Activated CD8-positive, alpha-beta T cell treated with anti-CD3 and anti-CD28 coated beads for 36 hours (primary cell): ENCODE data around the gene LRRC14B. TPM values are rescaled to one million over a fixed set of nuclear protein-coding genes. Genes with fewer than 3 reads are reported as not detected.

Experiments
- ATAC-seq: fragments of 200-7000 bp; cut with Tn5 transposase; one replicate; pipeline ENCODE4 v1.10.0; 2021; ENCODE audit warnings: mild to moderate bottlenecking, moderate library complexity
- CTCF ChIA-PET: fragments of 350-600 bp; sonication (Branson Sonifier 250); formaldehyde crosslinking; loops from one replicate; lab custom pipeline; 2021; ENCODE audit warnings: antibody characterized with exemption; lab: Charles Lee
- POLR2A ChIA-PET: fragments of 350-600 bp; sonication (Branson Sonifier 250); formaldehyde crosslinking; loops from one replicate; lab custom pipeline; 2021; ENCODE audit warnings: antibody characterized with exemption; lab: Charles Lee
- DNase-seq: peaks from one replicate; pipeline ENCODE4 v3.0.0-alpha.2; 2020
- H3K27ac Mint-ChIP-seq: one replicate; pipeline ENCODE4 v1.8.0; 2021; ENCODE audit warnings: mild to moderate bottlenecking, mixed read lengths
- H3K27me3 Mint-ChIP-seq: one replicate; pipeline ENCODE4 v1.8.0; 2021; ENCODE audit warnings: mixed read lengths
- H3K36me3 Mint-ChIP-seq: one replicate; pipeline ENCODE4 v1.8.0; 2021; ENCODE audit warnings: low read depth, mixed read lengths
- H3K4me1 Mint-ChIP-seq: one replicate; pipeline ENCODE4 v1.8.0; 2021; ENCODE audit warnings: low read depth, mixed read lengths
- H3K4me3 Mint-ChIP-seq: one replicate; pipeline ENCODE4 v1.8.0; 2021; ENCODE audit warnings: mild to moderate bottlenecking, moderate library complexity, mixed read lengths
- H3K9me3 Mint-ChIP-seq: one replicate; pipeline ENCODE4 v1.8.0; 2021; ENCODE audit warnings: mixed read lengths
- CTCF ChIP-seq: fragments of 200-600 bp; IDR thresholded peaks from one replicate; pipeline ENCODE4 v1.8.0; 2022; ENCODE audit warnings: antibody characterized with exemption, mild to moderate bottlenecking
- intact Hi-C: fragments of 100-400 bp; cut with micrococcal nuclease; formaldehyde crosslinking; loops from one replicate; pipeline ENCODE4 v1.10.0; 2022
- total RNA-seq, 2 experiments: library from RNA; stranded (reverse); gene quantifications; one replicate each; pipeline ENCODE4 v1.2.3, GENCODE V29; 2021

Gene LRRC14B
- total RNA-seq, 2 experiments from 2014 or later = 0.16 TPM; not detected in 1

GRCh38 chr5:186091-187041 is 4.9 kb upstream of the LRRC14B start:
- H3K27me3 Mint-ChIP-seq = no peaks in the 10 kb centered on the region
- intact Hi-C loops = no loop called here
- H3K4me3 Mint-ChIP-seq = no peak overlapping the region
- ChIA-PET CTCF (no interaction called here), POLR2A (interaction anchor here (1.4 kb wide), 1 partner anchor 9 kb away, joined by 4 read pairs; no protein-coding TSS in a partner anchor)
- DNase-seq = no peak
- TF ChIP-seq CTCF = no peak
- no peak overlapping the region for H3K27ac Mint-ChIP-seq
- no peaks in the 10 kb centered on the region for H3K36me3 Mint-ChIP-seq
- peaks cover 13% of the 10 kb centered on the region for H3K4me1 Mint-ChIP-seq
- H3K9me3 Mint-ChIP-seq = no peaks in the 10 kb centered on the region
- no peak for ATAC-seq

GRCh38 chr5:187042-187431 is 4.3 kb upstream of the LRRC14B start:
- intact Hi-C loops = no loop called here
- H3K4me3 Mint-ChIP-seq = no peak overlapping the region
- no peak overlapping the region for H3K27ac Mint-ChIP-seq
- ATAC-seq (no peak), DNase-seq (no peak)
- H3K4me1 Mint-ChIP-seq = peaks cover 13% of the 10 kb centered on the region
- TF ChIP-seq CTCF = no peak
- H3K27me3 Mint-ChIP-seq = no peaks in the 10 kb centered on the region
- H3K36me3 Mint-ChIP-seq = no peaks in the 10 kb centered on the region
- POLR2A ChIA-PET = interaction anchor here (1.4 kb wide), 1 partner anchor 9 kb away, joined by 4 read pairs; no protein-coding TSS in a partner anchor
- CTCF ChIA-PET = interaction anchor here (2.5 kb wide), 1 partner anchor 32 kb away, joined by 23 read pairs; the partner anchor contains the start of genes CCDC127 and SDHA
- H3K9me3 Mint-ChIP-seq = no peaks in the 10 kb centered on the region

GRCh38 chr5:187617-188451 is 3.5 kb upstream of the LRRC14B start:
- H3K36me3 Mint-ChIP-seq = no peaks in the 10 kb centered on the region
- no peaks in the 10 kb centered on the region for H3K9me3 Mint-ChIP-seq
- no peak overlapping the region for H3K27ac Mint-ChIP-seq
- intact Hi-C loops = no loop called here
- no peak for ATAC-seq
- POLR2A ChIA-PET = interaction anchor here (1.4 kb wide), 1 partner anchor 31 kb away, joined by 6 read pairs; no protein-coding TSS in a partner anchor
- no peak for DNase-seq
- no peaks in the 10 kb centered on the region for H3K27me3 Mint-ChIP-seq
- H3K4me1 Mint-ChIP-seq = peaks cover 13% of the 10 kb centered on the region
- TF ChIP-seq CTCF = no peak
- no peak overlapping the region for H3K4me3 Mint-ChIP-seq
- CTCF ChIA-PET = interaction anchor here (0.6 to 5.4 kb wide), 15 partner anchors 9 to 409 kb away, joined by 3 to 23 read pairs (median 4); partner anchors contain the start of genes CCDC127 and SDHA

GRCh38 chr5:188488-189481 is 2.5 kb upstream of the LRRC14B start:
- intact Hi-C loops = no loop called here
- CTCF ChIA-PET = interaction anchor here (0.6 to 5.4 kb wide), 17 partner anchors 10 to 408 kb away, joined by 3 to 23 read pairs (median 4); partner anchors contain the start of genes CCDC127 and SDHA
- POLR2A ChIA-PET = interaction anchor here (1.4 kb wide), 1 partner anchor 30 kb away, joined by 6 read pairs; no protein-coding TSS in a partner anchor
- peak; percentile 99 for ATAC-seq
- peak; percentile 94 for TF ChIP-seq CTCF
- peak; percentile 95 for DNase-seq
- Mint-ChIP-seq H3K27ac (peak overlapping the region; percentile 5), H3K9me3 (no peaks in the 10 kb centered on the region), H3K27me3 (no peaks in the 10 kb centered on the region), H3K36me3 (no peaks in the 10 kb centered on the region), H3K4me1 (peaks cover 13% of the 10 kb centered on the region), H3K4me3 (no peak overlapping the region)
